ENCODE results near the gene INPP5A.

GRCh38 chr10:132786884-132787494 is 249.4 kb downstream of the INPP5A start:
- TF ChIP-seq CTCF (IDR thresholded peaks at IDR 0.05; ENCODE audit: poor library complexity), result no peak
- peak; percentile 99 for TF ChIP-seq EZH2 (IDR thresholded peaks at IDR 0.05; ENCODE audit: borderline replicate concordance)
